ENCODE results near the gene FOXO3.
A peak's percentile ranks its signal among the peaks of the same experiment; 100 is the strongest.
"Not testable (repeated sequence)": the region's sequence is repeated elsewhere in the genome, so short reads cannot be mapped to it uniquely, and the experiment has no call there.

Gene FOXO3

DNA sequence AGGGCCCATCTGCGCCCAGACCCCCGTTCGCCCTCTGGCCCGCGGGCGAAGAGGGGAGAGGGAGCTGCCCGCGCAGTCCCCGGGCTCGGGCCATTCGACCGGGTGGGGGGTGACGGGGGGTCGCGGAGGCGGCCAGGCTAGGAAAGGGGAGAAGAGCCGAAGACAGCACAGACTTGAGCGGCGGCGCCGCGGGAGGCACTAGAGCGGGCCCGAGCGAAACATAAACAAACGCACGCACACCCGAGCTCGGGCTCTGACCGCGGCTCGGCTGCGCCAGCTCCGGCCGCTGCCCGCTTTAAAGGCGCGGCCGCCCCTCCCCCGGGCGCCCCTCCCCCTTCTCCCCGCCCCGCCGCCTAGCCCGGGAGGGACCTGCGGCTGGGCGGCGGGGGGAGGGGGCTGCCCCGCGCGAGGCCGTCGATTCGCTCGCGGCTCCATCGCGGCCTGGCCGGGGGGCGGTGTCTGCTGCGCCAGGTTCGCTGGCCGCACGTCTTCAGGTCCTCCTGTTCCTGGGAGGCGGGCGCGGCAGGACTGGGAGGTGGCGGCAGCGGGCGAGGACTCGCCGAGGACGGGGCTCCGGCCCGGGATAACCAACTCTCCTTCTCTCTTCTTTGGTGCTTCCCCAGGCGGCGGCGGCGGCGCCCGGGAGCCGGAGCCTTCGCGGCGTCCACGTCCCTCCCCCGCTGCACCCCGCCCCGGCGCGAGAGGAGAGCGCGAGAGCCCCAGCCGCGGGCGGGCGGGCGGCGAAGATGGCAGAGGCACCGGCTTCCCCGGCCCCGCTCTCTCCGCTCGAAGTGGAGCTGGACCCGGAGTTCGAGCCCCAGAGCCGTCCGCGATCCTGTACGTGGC, at the start of gene FOXO3:
TSS of gene FOXO3 (plus strand) at position 455 of the 846 bp plus-strand sequence. CDS start at position 747, 292 bp downstream.
- DNase-seq, result peak; percentile 79

DNA sequence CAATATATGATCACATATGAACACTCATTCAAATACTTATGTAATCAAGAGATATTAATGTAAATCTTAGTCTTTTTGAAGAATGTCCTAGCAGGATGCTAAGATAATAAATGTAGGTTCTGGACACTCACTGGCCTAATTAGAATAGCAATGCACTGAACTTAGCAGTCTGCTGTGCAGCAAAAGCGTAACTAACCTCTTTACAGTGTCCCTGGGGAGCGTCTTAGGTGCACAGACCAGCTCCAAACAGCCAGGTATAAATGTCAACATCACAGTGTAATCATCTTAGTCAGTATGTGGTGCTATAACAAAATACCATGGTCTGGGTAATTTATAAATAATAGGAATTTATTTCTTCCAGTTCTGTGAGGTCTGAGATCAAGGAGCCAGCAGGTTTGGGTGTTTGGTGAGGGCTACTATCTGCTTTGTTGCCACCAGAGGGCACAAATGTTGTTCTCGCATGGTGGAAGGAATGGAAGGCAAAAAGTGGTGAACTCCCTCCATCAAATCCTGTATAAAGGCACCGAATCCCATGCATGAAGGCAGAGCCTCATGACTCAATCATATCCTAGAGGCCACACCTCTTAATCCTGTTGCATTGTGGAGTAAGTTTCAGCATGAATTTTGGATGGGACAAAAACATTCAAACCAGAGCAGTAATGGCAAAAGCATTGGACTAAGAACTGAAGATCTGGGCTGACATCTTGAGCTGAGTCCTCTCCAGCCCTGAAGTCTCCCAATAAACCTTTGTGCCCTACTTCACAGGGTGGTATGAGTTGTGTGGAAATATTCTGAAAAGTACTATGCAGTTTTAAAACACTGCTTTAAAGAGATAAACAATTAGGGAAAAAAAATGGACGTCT, 41.8 kb upstream of the FOXO3 start:
- peak; percentile 15 for DNase-seq

DNA sequence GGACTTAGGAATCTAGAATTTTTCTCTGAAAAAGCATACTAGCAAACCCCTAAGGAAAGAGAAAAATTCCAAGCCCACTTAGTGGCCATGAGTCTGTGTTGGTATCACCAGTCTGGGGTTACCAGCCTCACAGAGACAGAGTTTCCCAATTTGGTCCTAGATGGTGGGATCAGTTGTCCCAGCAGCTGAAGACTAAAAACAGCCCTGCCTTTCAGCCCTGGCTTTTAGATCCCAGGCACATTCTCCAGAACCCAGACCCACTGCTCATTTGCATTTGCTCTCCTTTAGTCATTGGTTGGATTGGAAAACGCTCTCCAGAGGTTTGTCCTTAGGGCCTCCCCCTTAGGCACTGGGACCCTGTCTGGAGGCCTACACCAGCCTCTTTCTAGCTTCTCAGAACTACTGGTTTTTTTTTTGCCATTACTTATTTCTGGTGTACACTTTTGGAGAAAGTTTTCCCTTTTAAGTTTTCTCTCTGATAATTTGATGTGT, 39.1 kb upstream of the FOXO3 start:
- DNase-seq, result no peak

DNA sequence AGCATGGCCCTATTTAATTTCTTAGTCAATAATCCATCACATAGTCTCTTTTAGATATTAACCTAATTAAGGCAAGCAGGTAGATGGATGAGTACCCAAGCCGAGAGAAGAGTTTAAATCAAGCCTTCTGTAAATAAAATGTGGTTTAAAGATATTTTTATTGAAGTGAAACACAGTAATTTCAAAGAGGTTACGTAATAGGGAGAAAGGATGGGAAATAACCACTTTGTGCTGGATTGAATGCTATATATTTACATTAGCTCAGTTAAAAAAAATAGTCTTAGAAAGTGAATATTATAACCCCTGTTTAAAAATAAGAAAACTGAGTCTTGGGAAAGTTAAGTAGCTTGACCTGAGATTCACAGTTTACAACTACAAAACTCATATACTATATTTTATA, 37.0 kb upstream of the FOXO3 start:
- no peak for DNase-seq

DNA sequence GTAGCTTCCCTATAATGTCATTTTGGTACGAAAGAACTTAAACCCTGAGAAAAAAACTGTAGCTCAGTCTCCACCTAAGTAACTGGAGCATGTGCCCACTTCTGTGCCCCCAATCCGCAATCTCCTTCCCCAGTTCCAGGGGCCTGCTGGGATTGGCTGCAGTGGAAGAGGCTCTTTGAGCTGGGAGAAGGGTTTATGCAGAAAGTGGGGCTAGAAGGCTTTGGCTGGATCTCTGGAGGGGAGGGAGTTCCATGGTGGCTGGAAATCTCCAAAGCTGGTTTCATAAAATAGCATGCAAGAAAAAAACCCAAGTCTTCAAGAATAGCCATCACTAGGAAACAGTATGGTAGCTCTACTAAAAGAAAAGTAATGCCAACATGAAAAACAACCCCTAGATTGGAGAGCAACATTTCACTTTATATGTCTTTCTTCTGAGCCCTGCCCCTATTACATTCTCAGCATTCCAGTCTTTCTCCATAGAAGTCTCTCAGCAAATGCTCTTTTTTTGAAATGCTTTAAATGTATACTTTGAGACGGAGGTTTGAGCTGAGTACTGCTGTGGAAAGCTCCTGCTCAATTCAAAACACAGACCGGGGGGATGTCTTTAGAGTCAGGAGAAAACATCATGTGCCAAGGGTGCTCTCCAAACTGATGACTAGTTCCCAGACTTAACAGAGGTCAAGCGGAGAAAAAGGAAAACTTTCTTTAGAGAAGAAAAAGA, 36.0 kb upstream of the FOXO3 start:
- DNase-seq, result no peak

DNA sequence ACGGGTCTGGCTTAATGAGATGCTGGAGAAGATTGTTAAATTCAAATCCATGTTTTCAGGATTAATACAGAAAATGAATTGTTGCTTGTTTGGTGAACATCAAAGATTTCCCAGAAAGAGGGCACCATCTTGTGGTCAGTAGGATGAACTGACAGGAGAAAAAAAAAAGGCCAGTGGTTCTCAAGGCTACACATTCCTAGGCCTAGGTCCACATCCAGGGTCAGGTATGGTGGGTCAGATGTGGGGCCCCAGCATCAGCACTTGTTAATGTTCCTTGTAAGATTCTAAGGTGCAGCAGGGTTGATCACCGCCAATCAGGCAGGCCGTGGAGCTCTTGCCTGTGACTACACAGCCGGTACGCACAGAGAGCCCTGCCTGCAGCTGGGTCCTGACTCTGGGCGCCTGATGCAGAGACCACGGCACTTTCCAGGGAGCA, 34.0 kb upstream of the FOXO3 start:
- peak; percentile 64 for DNase-seq

DNA sequence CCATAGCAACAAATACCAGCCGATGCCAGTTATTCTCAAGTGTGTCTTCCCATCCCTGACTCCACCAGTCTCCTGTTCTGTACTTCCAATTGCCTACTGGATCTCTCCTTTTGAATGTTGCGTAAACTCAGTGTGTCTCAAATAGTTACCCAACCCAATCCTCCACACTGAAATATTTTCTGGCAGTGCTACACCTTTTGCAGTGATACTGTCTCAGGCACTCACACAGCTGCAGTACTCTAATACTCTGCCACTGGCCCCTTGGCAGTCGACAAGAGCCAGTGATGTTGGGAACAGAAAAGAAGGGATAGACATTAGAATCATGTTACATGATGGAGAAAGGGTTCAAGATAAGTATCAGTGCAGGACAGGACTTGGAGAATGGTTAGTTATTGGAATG, 31.8 kb upstream of the FOXO3 start:
- DNase-seq, result no peak

DNA sequence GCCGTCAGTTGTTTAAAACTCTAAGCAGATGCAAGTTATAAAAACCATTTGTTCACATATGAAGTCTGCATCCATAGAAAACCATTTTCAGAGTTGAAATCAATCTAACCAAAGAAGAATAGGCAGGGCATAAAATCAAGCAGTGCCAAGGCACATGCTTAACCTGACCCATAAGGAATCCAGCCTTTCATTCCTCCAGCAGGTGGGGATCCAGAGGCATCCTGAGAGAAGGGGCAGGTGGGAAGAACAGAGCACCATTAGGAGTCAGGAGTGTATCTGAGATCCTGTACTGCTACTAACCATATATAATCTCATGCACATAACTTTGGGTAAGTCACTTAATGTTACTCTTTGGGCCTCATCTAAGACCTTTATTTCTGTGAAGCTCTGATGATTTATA, 29.4 kb upstream of the FOXO3 start:
- no peak for DNase-seq

DNA sequence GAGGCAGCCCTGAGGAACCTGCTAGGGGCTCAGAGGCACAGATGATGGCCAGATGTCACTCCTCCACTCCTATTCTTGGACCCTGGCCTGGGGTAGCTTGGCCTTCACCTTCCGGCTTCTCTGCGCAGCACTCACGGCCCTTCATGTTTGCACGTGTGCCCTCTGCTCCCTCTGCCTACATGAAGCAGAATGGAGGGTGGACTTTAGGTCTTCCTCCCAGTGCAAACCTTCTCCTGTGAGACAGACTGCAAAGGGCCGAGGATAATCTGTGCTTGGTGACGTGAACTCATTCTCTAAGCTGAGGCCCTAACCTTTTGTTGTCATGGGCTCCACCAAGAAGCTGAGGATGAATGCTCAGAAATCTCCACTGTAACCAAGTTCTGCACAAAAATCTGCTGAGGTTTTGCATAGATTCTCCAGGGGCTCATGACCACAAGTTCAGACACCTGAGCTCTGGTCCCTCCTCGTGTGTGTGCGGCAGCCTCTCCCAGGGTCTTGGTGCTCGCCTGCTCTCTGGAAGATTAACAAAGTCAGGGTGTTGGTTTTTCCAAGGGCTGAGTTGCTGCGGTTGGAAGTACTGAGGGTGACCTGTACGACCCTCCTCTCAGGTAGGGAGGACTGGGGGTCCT, 25.5 kb upstream of the FOXO3 start:
- DNase-seq, result no peak

DNA sequence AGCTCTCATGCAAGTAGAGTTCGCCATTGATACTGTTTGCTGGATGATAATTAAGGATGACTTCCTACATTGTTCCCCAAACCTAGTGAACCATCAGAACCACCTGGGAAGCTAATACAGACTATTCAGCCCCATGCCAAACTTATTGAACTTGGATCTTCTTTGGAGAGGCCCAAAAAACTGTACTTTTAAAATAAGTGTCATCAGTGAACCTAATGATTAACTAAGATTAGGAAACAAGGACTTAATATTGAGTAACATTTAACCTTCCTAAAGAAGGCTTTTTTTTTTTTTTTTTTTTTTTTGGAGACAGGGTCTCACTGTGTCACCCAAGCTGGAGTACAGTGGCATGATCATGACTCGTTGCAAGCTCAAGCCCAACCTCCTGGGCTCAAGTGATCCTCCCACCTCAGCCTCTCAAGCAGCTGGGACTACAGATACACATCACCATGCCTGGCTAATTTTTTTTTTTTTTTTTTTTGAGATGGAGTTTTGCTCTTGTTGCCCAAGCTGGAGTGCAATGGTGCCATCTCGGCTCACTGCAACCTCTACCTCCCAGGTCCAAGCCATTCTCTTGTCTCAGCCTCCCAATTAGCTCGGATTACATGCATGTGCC, 24.7 kb upstream of the FOXO3 start:
- DNase-seq, result not testable (repeated sequence)

DNA sequence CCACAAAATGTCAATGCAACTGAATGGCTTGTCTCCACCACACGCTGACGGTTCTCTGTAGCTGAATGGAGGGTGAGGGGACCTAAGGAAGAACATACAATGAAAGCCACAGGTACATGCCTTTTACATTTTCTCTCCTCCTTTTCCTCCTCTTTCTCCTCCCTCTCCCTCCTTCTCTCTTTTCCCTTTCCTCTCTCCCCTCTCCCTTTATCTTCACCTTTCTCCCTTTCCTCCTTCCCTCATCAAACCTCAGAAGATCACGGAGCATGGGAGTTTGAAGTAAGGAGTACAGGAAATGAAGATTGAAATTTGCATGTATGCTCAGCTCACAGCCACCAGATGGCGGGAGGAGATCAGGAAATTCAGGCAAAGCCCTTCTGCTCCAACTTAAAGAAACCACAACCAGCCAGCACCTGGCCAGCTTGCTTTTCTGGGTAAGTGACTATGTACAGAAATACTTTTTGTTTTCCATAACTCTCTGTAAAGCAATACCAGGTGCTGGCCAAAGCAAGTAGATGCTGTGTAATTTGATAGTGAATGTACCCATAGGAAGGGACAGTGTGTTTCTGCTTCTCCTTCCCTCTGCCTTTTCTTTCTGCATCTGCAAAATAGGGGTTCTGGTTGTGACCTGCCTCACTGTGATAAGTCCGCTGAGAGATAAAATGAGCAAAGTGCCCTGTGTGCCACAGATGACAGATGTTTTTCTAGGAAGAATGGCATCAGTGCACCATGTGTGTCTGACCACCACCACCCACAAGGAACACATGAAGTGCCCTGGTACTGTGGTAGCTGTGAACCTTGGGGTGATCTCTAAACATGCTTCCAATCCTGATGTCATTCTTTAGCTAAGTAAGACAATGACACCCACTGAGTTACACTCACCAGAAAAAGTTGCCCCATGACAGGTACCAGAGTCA, 18.6 kb upstream of the FOXO3 start:
- DNase-seq, result peak; percentile 82

DNA sequence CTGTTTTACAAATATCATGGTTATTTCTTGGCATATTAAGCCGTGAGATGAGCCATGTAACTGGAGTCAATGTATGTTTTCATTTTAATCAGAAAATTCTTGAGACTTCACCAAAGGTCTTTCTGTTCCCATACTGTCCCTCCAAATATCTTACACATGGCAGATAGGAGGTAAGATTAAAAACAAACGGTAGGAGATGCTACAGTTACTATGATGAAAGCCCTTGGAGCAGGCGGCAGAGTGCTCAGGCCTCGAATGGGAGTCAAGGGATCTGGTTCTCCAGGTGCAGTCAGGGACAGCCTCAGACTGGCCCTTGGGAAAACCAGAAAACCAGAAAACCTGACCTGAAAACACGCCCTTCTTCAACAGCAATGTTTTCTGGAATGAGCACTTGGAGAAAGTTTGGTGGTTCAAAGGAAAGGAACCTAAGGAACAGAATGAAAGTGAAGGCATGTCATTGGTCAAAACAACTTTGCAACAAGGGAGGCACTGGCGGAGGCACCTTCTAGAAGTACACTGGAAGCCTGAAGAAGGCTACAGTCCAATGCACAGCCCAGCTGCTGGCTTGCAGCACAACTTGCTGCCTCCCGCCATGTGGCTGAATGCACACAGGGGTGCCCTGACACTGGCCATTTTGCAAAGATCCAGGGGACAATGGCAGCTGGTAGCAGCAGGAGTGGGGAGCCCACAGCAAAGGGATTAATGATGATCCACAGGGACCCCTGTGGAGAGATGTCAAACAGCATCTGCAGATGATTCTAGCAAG, 17.4 kb upstream of the FOXO3 start:
- DNase-seq, result no peak

DNA sequence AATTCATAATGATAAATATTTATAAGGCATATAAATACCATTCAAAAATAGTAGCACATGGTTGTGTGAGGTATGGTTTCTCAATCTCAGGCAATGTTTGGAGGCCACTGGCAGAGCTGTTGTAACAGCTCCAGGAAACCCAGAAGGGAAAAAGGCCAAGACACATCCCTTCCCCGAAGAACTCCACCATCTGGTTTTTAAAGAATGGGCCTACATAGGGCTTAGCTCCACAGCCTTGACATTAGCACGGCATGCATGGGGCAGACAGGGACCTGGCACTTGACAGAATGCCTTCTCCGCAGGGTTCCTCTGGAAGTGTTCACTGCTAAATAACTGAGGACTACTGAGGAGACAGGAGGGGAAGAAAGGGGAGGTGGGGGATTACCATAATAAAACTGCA, 16.1 kb upstream of the FOXO3 start:
- no peak for DNase-seq

DNA sequence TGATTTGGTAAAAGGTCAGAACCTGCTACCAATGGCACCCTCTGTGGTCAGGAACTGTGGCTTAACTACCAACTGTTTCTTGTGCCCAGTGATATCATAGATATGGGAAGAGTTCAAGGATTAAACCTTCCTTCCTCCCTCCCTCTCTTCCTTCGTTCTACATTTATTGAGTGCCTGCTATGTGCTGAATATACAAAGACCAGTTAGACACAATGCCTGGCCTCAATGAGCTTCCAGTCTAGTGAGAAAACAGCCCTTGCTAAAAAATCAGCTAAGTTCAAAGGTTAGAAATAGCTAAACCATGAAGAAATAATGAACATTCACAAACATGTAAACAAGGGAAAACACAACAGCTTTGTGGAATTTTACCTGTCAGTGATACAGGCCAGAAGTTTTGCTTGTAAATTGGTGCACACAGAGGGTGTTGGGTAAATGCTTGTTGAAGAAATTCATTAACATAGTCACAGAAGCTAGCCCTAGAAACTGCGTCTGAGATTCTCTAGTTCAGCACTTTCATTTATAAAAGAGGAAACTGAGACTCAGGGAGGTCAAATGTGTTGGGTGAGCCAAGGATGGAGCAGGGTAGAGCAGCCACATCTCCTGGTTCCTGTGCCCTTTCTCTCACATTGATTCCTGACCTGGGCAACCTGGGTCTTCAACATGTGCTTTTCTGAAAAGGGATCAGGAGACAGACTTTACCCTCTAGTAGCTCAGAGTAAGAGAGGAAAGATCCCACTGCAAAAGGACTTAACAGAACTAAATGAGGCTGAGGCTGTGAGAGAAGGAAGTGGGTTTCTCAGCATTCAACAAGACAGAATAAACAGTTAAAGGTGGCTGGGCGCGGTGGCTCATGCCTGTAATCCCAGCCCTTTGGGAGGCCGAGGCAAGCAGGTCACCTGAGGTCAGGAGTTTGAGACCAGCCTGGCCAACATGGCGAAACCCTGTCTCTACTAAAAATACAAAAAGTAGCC, 14.4 kb upstream of the FOXO3 start:
- DNase-seq, result no peak

DNA sequence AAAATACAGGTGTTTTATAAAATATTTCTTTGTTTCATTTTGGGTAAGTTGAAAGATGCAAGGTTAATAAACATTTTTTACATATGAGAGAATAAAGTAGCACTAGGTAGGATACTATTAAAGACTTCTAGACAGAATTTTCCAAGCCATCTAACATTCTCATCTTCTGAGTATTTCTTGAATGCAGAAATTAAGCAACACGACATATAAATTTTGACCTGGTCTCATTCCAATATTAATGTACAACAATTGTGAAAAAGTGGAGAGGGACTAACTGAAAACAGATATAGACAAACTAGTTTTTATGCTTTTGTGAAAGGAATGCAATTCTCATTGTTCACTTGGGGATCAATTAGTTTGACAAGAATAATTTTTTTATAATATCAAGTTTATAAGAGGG, 11.5 kb upstream of the FOXO3 start:
- no peak for DNase-seq

DNA sequence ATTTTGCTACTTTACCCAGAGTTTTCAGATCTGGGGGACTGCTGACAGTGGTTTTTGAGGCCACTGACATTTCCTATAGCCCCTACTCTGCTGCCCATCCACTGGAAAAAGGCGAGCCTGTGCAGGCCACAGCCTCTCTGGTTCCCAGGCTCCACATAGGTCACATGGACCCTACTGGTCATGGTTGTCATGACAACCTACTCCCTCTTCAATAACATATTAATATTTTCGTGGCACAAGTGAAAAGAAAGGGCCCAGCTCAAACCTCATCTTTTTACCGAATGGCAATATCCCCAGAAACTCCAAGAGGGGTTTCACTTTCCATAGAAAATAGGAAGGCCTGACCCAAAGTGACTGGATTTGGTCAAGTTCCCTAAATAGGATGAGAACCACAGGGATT, 11.0 kb upstream of the FOXO3 start:
- no peak for DNase-seq

DNA sequence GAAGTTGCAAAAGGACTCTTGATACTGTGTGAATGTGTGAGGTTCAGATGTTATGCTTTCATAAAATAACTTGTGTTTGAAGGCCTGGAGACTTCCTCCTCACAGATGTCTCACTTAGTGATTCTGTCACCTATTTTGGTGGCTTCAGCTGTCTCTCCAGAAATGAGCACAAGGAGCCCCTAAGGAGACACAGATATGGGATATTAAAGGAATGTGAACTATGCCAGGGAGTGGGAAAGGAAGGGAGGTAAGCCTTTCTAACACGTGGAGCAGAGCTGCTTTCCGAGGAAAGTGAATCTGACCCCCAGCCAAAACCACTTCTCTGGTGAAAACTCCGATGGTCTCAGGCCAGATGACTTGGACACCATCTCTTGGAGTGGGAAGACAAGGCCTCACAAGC, 10.5 kb upstream of the FOXO3 start:
- DNase-seq, result no peak

DNA sequence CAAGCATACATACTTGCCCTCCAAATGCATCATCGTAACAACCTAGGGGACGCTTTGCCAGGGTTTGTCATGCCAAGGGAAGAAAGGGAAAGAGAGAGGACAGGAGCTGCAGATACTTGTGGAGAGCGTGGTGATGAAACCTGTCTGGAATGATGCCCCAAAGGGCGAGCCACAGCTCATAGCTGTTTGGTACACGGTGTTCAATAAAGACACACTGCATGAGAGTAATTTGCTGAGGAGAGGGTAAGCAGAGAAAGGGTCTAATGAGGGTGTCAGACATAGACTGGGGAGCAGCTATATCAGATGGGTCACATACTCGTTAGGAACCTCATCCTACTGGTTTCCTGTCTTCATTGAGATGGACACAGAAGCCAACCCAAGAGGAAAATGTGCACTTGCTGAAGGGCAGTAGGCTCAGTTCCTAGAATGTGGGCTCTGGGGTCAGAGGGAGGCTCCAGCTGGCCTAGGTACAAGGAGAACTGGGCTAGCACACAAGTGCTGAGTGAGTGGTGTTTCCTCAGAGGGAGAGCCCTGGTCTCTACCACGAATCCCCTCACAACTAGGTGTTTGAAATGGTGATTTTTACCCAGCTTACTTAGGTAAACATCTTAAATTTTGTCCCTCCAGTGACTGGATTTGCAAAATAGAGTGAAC, 5.2 kb upstream of the FOXO3 start:
- DNase-seq, result no peak
